DND-41 (cell line): ENCODE measurements around the gene A2M.

Source experiments
- EZH2 ChIP-seq: IDR thresholded peaks from 3 replicates; pipeline ENCODE4 v1.6.1; 2012; ENCODE audit warnings: borderline replicate concordance, low read depth, mild to moderate bottlenecking, moderate library complexity, low read length, inconsistent platforms; ENCODE audit not compliant: severe bottlenecking
- TF ChIP-seq, protein P1 (sequence below): IDR thresholded peaks from 2 replicates; pipeline ENCODE4 v1.5.1; 2012; ENCODE audit warnings: borderline replicate concordance, low read length, moderate library complexity, mild to moderate bottlenecking; ENCODE audit not compliant: poor library complexity, severe bottlenecking; ENCODE audit errors: extremely low read depth

DNA sequence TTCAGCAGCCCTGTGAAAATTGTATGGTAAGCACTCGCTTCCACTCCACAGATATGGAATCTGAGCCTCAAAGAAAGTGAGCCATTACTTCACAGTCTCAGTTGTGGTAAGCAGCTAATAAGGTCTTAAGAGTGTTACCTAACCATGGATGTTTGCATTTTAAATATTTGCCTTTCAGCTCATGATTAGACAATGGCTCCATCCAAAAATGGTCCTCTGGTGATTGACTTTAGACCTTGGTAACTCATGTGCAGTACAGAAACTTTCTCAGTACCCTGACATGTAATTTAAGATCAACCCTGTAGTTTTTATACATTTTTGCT lies 1.8 kb downstream of the A2M start:
- TF ChIP-seq, protein P1, sequence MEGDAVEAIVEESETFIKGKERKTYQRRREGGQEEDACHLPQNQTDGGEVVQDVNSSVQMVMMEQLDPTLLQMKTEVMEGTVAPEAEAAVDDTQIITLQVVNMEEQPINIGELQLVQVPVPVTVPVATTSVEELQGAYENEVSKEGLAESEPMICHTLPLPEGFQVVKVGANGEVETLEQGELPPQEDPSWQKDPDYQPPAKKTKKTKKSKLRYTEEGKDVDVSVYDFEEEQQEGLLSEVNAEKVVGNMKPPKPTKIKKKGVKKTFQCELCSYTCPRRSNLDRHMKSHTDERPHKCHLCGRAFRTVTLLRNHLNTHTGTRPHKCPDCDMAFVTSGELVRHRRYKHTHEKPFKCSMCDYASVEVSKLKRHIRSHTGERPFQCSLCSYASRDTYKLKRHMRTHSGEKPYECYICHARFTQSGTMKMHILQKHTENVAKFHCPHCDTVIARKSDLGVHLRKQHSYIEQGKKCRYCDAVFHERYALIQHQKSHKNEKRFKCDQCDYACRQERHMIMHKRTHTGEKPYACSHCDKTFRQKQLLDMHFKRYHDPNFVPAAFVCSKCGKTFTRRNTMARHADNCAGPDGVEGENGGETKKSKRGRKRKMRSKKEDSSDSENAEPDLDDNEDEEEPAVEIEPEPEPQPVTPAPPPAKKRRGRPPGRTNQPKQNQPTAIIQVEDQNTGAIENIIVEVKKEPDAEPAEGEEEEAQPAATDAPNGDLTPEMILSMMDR: no peak
- no peak for TF ChIP-seq EZH2
